NCI-H460 (cell line): Measurements from ENCODE around the gene SLC20A1. TPM values are rescaled to one million over a fixed set of nuclear protein-coding genes. Genes with fewer than 3 reads are reported as not detected.
"Not testable (repeated sequence)": the region's sequence is repeated elsewhere in the genome, so short reads cannot be mapped to it uniquely, and the experiment has no call there.

Experiments used
- DNase-seq: peaks from one replicate; pipeline ENCODE4 v3.0.0-alpha.2; 2016; ENCODE audit warnings: low read depth; ENCODE audit errors: extremely low read depth
- polyA plus RNA-seq: library from polyadenylated mRNA; depleted of rRNA; stranded (reverse); fragments of >200 nt; gene quantifications from 2 replicates; pipeline ENCODE4 v1.2.3, GENCODE V29; 2014; cell fraction: nucleus; rRNA removed
- total RNA-seq: library from RNA; depleted of rRNA; stranded (reverse); fragments of >200 nt; shearing (Covaris generic); gene quantifications from 2 replicates; pipeline ENCODE4 v1.2.3, GENCODE V29; 2014; rRNA removed

SLC20A1 gene
- 131 and 165 TPM in 2 replicates for total RNA-seq
- 206 and 286 TPM in 2 replicates for polyA plus RNA-seq

DNA sequence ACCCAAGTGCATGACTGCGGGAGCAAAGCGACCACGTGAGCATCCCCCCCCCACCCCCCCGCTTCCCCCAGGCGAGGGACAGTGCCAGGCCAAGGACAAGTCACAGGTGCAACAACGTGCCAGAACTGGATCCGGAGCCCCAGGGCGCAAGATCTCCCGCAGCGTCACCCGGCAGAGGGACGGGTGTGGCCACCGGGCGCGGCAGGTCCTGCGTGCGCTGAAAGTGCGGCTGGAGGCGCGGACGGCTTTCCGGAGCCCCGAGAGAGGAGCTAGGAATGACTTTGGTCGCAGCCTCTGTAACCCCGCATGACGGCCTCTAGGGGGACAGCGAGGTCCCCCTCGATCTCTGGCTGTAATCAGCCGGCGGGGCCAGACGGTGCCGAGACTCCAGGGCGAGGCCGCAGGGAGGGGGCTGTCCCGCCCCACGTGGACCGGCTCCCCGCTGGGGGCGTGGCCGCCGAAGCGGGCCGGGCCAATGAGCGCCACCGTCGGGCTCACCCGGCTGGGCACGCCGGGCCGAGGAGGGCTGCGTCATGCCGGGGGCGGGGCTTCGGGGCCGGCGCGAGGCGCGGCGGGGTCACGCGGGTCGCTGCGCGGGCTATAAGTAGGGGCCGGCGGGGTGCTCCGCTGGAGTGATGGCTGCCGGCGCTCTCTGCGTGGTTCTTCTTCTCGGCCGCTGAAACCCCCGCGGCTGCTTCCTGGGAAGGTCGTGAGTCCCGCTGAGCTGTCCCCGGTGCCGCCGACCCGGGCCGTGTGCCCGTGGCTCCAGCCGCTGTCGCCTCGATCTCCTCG, at the start of gene SLC20A1:
TSS of gene SLC20A1 (plus strand) at position 630 of the 792 bp plus-strand sequence. CDS start 890 bp downstream, outside the sequence.
- DNase-seq = peak; percentile 94

DNA sequence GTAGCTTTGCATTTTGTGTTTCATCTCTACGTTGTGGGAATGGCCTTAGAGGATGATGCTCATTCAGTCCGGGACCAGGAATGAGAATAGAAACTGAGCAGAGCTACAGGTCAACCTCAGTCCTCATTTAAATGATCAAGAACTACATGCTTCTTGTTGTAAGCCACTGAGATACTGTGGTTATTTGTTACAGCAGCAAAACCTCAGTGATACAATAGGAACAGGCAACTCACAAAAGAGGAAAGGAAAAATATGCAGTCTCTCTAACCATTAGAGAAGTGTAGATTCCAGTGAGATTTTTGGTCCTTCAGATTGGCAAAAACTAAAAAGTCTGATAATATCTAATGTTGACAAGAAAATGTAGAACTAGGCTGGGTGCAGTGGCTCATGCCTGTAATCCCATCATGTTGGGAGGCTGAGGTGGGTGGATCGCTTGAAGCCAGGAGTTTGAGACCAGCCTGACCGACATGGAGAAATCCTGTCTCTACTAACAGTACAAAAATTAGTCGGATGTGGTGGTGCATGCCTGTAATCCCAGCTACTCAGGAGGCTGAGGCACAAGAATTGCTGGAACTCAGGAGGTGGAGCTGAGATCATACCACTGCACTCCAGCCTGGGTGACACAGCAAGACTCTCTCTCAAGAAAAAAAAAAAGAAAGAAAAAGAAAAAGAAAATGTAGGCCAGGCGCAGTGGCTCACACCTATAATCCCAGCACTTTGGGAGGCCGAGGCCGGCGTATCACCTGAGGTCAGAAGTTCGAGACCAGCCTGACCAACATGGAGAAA, 48.0 kb upstream of the SLC20A1 start:
- DNase-seq = no peak

GRCh38 chr2:112600634-112601033, 45.1 kb upstream of the SLC20A1 start:
- DNase-seq = no peak

DNA sequence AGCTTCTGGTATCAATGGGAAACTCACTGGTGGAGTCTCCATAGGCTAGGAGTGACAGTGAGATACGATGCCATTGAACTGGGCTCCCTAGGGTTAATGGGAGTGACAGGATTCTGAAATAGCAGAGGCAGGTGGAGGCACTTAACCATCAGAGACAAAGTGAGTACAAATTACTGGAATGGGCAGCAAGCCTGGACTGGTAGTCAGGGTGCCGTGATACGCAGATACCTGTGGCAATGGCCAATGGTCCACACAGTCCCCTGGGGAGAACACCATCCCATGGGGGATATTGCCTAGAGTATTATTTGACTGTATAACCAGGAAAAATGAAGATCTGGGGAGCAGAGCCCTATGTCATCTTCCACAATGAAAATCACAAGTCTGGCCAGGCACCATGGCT, 44.0 kb upstream of the SLC20A1 start:
- no peak for DNase-seq

- no peak for DNase-seq
These were observed 42.8 kb upstream of the SLC20A1 start for GRCh38 chr2:112602917-112603316.

GRCh38 chr2:112603731-112604130, 42.0 kb upstream of the SLC20A1 start:
- DNase-seq = no peak

DNA sequence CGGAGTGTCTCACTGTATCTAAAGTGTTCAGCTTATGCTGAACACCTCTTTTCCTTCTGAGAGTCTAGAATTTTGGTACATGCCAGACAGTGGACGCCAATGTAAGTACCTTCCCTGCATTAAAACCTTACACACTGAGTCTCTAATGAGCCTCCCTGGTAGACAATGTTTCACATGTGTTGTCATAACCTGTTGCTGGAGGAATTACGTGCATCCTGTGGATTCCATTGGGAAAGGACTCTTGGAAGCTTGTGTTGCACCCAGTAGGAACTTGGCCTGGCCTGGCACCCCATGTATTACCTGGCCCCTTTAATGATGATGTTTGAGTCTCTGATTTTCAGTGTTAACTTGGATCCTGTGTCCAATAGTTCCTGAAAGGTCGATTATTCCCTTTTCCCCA, 40.8 kb upstream of the SLC20A1 start:
- DNase-seq = no peak

- no peak for DNase-seq
These were observed 39.8 kb upstream of the SLC20A1 start for GRCh38 chr2:112605926-112606325.

DNA sequence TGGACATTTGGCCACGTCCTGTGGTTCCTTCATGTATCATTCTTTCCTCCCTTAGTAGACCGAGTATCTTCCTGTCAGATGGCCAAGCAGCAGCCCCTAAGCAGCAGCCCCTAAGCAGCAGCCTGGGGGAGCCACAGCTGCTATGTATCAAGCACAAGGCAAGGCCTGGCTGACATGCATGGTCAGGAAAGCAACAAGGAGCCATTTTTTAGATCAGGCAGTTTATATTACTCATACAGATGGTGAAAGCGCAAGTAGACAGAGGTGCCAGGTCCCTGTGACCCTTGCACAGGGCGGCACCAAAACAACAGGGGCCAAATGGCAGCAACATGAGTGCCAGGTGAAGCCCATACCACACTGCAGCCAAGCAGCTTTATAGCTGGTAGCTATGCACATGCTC, 39.2 kb upstream of the SLC20A1 start:
- no peak for DNase-seq

DNA sequence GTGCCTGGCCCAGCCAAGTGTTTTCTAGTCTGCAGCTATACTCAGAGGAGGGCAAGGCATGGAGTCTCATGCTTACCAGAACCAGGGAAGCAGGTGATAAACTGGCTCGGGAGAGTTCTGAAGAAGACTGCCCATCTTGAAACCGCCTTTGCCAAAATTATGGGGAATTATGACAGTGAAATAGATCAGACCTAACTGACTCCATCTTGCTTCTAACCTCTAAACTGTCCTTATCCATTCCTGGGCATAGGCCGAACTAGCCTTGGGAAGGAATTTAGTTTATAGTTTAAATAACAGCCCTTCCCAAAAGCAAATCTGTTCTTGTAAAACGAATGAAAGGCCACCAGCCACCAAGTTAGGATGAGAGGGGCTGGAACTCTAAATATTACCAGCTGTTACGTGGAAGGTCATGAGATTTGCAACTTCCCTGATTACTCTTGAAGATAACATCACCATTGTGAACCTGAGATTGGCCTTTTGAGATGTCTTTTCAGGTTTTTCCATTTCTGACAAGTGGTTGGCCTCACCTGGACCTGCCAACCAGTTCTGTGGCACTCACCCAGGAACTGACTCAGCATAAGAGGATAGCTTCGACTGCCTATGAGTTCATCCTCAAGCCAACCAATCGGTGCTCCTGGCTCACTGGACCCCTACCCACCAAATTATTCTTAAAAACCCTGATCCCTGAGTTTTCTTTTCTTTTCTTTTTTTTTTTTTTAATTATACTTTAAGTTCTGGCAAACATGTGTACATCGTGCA, 37.9 kb upstream of the SLC20A1 start:
- DNase-seq = no peak

DNA sequence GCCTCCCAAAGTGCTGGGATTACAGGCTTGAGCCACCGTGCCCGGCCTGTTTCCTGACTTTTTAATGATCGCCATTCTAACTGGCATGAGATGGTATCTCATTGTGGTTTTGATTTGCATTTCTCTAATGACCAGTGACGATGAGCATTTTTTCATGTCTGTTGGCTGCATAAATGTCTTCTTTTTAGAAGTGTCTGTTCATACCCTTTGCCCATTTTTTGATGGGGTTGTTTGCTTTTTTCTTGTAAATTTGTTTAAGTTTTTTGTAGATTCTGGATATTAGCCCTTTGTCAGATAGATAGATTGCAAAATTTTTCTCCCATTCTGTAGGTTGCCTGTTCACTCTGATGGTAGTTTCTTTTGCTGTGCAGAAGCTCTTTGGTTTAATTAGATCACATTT, 36.4 kb upstream of the SLC20A1 start:
- not testable (repeated sequence) for DNase-seq

DNA sequence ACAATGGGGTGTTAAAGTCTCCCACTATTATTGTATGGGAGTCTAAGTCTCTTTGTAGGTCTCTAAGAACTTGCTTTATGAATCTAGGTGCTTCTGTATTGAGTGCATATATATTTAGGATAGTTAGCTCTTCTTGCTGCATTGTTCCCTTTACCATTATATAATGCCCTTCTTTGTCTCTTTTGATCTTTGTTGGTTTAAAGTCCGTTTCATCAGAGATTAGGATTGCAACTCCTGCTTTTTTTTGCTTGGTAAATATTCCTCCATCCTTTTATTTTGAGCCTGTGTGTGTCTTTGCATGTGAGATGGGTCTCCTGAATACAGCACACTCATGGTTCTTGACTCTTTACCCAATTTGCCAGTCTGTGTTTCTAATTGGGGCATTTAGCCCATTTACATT, 33.5 kb upstream of the SLC20A1 start:
- not testable (repeated sequence) for DNase-seq

DNA sequence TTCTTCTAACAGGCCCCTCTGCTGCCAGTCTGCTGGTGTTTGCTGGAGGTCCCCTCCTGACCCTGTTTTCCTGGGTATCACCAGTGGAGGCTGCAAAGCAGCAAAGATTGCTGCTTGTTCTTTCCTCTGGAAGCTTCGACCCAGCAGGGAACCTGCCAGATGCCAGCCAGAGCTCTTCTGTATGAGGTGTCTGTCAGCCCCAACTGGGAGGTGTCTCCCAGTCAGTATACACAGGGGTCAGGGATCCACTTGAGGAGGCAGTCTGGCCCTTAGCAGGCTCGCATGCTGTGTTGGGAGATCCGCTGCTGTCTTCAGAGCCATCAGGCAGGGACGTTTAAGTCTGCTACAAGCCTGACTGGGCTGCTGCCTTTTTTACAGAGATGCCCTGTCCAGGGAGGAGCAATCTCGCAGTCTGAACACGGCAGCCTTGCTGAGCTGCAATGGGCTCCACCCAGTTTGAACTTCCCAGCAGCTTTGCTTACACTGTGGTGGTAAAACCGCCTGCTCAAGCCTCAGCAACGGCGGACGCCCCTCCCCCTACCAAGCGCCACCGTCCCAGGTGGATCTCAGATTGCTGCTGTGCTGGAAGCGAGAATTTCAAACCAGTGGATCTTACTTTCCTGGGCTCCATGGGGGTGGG, 31.4 kb upstream of the SLC20A1 start:
- no peak for DNase-seq

DNA sequence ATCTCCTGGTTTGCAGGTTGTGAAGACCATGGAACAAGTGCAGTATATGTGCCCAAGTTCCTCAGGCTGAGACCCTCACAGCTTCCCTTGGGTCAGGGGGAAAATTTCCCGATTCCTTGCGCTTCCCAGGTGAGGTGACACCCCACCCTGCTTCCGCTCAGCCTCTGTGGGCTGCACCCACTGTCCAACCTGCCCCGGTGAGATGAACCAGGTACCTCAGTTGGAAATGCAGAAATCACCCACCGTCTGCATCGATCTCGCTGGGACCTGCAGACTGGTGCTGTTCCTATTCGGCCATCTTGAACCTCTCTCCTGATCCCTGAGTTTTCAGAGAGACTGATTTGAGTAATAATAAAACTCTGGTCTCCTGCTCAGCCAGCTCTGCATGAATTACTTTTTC, 30.7 kb upstream of the SLC20A1 start:
- no peak for DNase-seq

GRCh38 chr2:112615798-112616197, 29.9 kb upstream of the SLC20A1 start:
- DNase-seq = not testable (repeated sequence)

- no peak for DNase-seq
These were observed 27.4 kb upstream of the SLC20A1 start for GRCh38 chr2:112618383-112618782.

DNA sequence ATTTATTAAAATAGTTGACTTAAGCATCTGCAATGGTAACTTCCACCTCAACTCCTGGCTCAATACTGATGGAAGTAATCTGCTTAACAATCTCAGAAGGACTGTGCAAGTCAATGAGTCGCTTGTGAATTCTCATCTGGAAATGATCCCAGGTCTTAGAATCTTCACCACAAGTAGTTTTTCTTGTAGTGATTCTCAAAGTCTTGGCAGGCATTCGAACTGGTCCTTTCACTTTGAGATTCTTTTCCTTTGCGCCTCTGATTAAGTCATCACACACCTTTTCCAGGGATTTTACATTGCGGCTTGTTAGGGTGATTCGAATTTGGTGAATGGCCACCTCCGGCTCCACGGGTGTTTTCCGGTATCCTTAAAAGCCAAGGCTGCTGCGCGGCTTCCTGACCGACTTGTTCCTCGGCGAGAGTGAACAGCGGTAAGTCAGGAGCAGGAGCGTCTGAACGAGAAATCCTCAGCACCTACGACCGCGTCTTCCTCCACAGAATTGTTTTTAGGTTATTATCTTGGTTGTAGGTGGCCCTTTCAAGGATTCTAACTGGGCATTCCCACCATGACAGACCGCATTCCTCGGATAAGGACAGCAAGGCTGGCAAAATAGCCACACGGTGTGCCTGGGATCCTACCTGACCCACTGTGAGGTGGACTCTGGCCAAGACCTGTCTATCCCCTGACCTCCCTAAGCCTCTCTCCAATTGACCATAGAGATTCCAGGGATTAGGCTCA, 23.8 kb upstream of the SLC20A1 start:
- no peak for DNase-seq

GRCh38 chr2:112622528-112622849, 23.2 kb upstream of the SLC20A1 start:
- DNase-seq = peak; percentile 88

- DNase-seq = peak; percentile 94
These were observed 21.6 kb upstream of the SLC20A1 start for GRCh38 chr2:112623913-112624777.
